IPS-18a (cell line): ENCODE results near the gene NCBP1.
"Not testable (repeated sequence)": the region's sequence is repeated elsewhere in the genome, so short reads cannot be mapped to it uniquely, and the experiment has no call there.

Source experiments
- H3K27ac ChIP-seq: one replicate; pipeline ENCODE4 v1.5.1; 2013; ENCODE audit warnings: low read length
- H3K27me3 ChIP-seq: one replicate; pipeline ENCODE4 v1.6.1; 2013; ENCODE audit warnings: mild to moderate bottlenecking, low read length; ENCODE audit not compliant: control insufficient read depth, insufficient read depth
- H3K36me3 ChIP-seq: one replicate; pipeline ENCODE4 v1.6.1; 2013; ENCODE audit warnings: low read depth, low read length; ENCODE audit not compliant: control insufficient read depth
- H3K4me1 ChIP-seq: one replicate; pipeline ENCODE4 v1.6.1; 2013; ENCODE audit warnings: low read depth, low read length; ENCODE audit not compliant: control insufficient read depth
- H3K4me3 ChIP-seq: one replicate; pipeline ENCODE4 v1.5.1; 2013; ENCODE audit warnings: low read length
- H3K9ac ChIP-seq: one replicate; pipeline ENCODE4 v1.6.1; 2013; ENCODE audit warnings: mild to moderate bottlenecking, low read length, moderate library complexity
- H3K9me3 ChIP-seq: one replicate; pipeline ENCODE4 v1.6.1; 2013; ENCODE audit warnings: low read depth, low read length; ENCODE audit not compliant: control insufficient read depth

Gene NCBP1

GRCh38 chr9:97632985-97633858 is at the start of gene NCBP1, which contains the start of gene TSTD2:
Gene NCBP1, plus strand, starts transcription at chr9:97633821. Its CDS starts 61 bp downstream, at chr9:97633882.
Gene TSTD2, minus strand, starts transcription at chr9:97633368. Its CDS starts 5,806 bp downstream, at chr9:97627562.
- H3K4me3 ChIP-seq = peak within 1 kb of the TSS; percentile 73
- H3K36me3 ChIP-seq = no peaks in the 10 kb centered on the region
- peak within 1 kb of the TSS; percentile 97 for H3K27ac ChIP-seq
- no peaks in the 10 kb centered on the region for H3K9me3 ChIP-seq
- peaks cover 13% of the 10 kb centered on the region for H3K4me1 ChIP-seq
- peak within 1 kb of the TSS; percentile 94 for H3K9ac ChIP-seq
- H3K27me3 ChIP-seq = no peaks in the 10 kb centered on the region

GRCh38 chr9:97584778-97585177 is 48.8 kb upstream of the NCBP1 start:
- not testable (repeated sequence) for H3K27me3 ChIP-seq, H3K27ac ChIP-seq, H3K4me3 ChIP-seq, H3K9ac ChIP-seq, H3K36me3 ChIP-seq, H3K9me3 ChIP-seq, H3K4me1 ChIP-seq

- H3K36me3 ChIP-seq, H3K4me1 ChIP-seq, H3K4me3 ChIP-seq: not testable (repeated sequence)
Observed at GRCh38 chr9:97586909-97587308, 46.7 kb upstream of the NCBP1 start.

GRCh38 chr9:97591535-97591934 is 42.1 kb upstream of the NCBP1 start:
- Histone ChIP-seq H3K9me3 (peaks cover 4% of the 10 kb centered on the region), H3K9ac (no peak overlapping the region), H3K4me3 (no peak overlapping the region), H3K36me3 (no peaks in the 10 kb centered on the region), H3K27ac (no peak overlapping the region), H3K27me3 (no peaks in the 10 kb centered on the region), H3K4me1 (no peaks in the 10 kb centered on the region)

More at GRCh38 chr9:97586909-97587308, 46.7 kb upstream of the NCBP1 start:
- H3K9ac ChIP-seq, H3K27me3 ChIP-seq, H3K27ac ChIP-seq, H3K9me3 ChIP-seq: not testable (repeated sequence)

GRCh38 chr9:97592126-97592525 is 41.5 kb upstream of the NCBP1 start:
- Histone ChIP-seq H3K4me3 (no peak overlapping the region), H3K27ac (no peak overlapping the region), H3K9ac (no peak overlapping the region), H3K27me3 (no peaks in the 10 kb centered on the region), H3K9me3 (peaks cover 2% of the 10 kb centered on the region), H3K4me1 (no peaks in the 10 kb centered on the region), H3K36me3 (no peaks in the 10 kb centered on the region)

GRCh38 chr9:97593960-97594359 is 39.7 kb upstream of the NCBP1 start:
- Histone ChIP-seq H3K4me1 (peaks cover 4% of the 10 kb centered on the region), H3K9ac (no peak overlapping the region), H3K4me3 (no peak overlapping the region), H3K36me3 (no peaks in the 10 kb centered on the region), H3K27me3 (no peaks in the 10 kb centered on the region), H3K27ac (no peak overlapping the region), H3K9me3 (no peaks in the 10 kb centered on the region)

- Histone ChIP-seq H3K9me3 (no peaks in the 10 kb centered on the region), H3K4me3 (no peak overlapping the region), H3K4me1 (peaks cover 4% of the 10 kb centered on the region), H3K27ac (no peak overlapping the region), H3K9ac (no peak overlapping the region), H3K36me3 (no peaks in the 10 kb centered on the region), H3K27me3 (no peaks in the 10 kb centered on the region)
Observed at GRCh38 chr9:97594381-97594921, 39.2 kb upstream of the NCBP1 start.

- Histone ChIP-seq H3K27me3 (no peaks in the 10 kb centered on the region), H3K9me3 (no peaks in the 10 kb centered on the region), H3K36me3 (peaks cover 16% of the 10 kb centered on the region), H3K27ac (no peak overlapping the region), H3K4me3 (no peak overlapping the region), H3K4me1 (peaks cover 4% of the 10 kb centered on the region), H3K9ac (no peak overlapping the region)
Observed at GRCh38 chr9:97596906-97597305, 36.7 kb upstream of the NCBP1 start.

GRCh38 chr9:97598461-97599288 is 34.9 kb upstream of the NCBP1 start:
- Histone ChIP-seq H3K27ac (no peak overlapping the region), H3K4me3 (no peak overlapping the region), H3K27me3 (no peaks in the 10 kb centered on the region), H3K4me1 (peaks cover 4% of the 10 kb centered on the region), H3K36me3 (peaks cover 34% of the 10 kb centered on the region), H3K9me3 (no peaks in the 10 kb centered on the region), H3K9ac (no peak overlapping the region)

- H3K9me3 ChIP-seq = no peaks in the 10 kb centered on the region
- no peak overlapping the region for H3K27ac ChIP-seq
- H3K9ac ChIP-seq = no peak overlapping the region
- H3K36me3 ChIP-seq = peaks cover 39% of the 10 kb centered on the region
- H3K4me3 ChIP-seq = no peak overlapping the region
- peaks cover 4% of the 10 kb centered on the region for H3K4me1 ChIP-seq
- H3K27me3 ChIP-seq = no peaks in the 10 kb centered on the region
Observed at GRCh38 chr9:97599314-97599846, 34.2 kb upstream of the NCBP1 start.

- peaks cover 52% of the 10 kb centered on the region for H3K36me3 ChIP-seq
- H3K27me3 ChIP-seq = no peaks in the 10 kb centered on the region
- no peak overlapping the region for H3K27ac ChIP-seq
- H3K9me3 ChIP-seq = no peaks in the 10 kb centered on the region
- H3K4me1 ChIP-seq = peaks cover 4% of the 10 kb centered on the region
- no peak overlapping the region for H3K4me3 ChIP-seq
- no peak overlapping the region for H3K9ac ChIP-seq
Observed at GRCh38 chr9:97600531-97601227, 32.9 kb upstream of the NCBP1 start.
